Thyroid gland (tissue), 4 donors: ENCODE measurements around the gene RAD54L.

Source experiments
- POLR2A ChIP-seq, 2 donors: fragments of 450-650 bp; IDR thresholded peaks; one replicate each; pipeline ENCODE4 v1.6.1; 2017; ENCODE audit warnings: antibody characterized with exemption in 2 of 2, mild to moderate bottlenecking in 2 of 2, moderate library complexity in 1 of 2
- TF ChIP-seq, protein P1 (sequence below), 6 experiments: fragments of 200-600 bp in 3 of 6; fragments of 450-650 bp in 3 of 6; sonication (generic) in 3 of 6; IDR thresholded peaks; one replicate each; pipeline ENCODE4 v1.5.1; 2016 to 2019; ENCODE audit warnings: antibody characterized with exemption in 6 of 6, mild to moderate bottlenecking in 2 of 6, inconsistent platforms in 1 of 6, moderate library complexity in 1 of 6

DNA sequence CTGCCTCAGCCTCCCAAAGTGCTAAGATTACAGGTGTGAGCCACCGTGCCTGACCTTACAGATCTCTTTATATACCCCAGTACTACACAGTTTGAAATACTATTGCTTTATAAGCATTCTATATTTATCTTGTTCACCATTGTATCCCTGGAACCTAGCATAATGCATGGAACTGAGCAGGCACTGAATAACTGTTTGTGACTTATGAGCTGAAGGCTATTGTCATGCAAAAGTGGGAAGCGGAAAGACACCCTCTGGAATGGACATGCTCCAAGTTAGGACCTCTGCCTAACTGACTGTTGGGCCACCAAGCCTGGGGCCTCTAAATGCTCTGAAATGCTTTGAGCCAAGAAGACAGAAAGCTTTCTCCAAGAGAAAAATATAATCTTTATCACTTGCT, 47.7 kb downstream of the RAD54L start:
- no peak for TF ChIP-seq POLR2A (IDR thresholded peaks at IDR 0.05)
- TF ChIP-seq, protein P1, sequence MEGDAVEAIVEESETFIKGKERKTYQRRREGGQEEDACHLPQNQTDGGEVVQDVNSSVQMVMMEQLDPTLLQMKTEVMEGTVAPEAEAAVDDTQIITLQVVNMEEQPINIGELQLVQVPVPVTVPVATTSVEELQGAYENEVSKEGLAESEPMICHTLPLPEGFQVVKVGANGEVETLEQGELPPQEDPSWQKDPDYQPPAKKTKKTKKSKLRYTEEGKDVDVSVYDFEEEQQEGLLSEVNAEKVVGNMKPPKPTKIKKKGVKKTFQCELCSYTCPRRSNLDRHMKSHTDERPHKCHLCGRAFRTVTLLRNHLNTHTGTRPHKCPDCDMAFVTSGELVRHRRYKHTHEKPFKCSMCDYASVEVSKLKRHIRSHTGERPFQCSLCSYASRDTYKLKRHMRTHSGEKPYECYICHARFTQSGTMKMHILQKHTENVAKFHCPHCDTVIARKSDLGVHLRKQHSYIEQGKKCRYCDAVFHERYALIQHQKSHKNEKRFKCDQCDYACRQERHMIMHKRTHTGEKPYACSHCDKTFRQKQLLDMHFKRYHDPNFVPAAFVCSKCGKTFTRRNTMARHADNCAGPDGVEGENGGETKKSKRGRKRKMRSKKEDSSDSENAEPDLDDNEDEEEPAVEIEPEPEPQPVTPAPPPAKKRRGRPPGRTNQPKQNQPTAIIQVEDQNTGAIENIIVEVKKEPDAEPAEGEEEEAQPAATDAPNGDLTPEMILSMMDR (IDR thresholded peaks at IDR 0.05), result no peak
